IMR-90 (cell line): ENCODE data around the gene KDM2A. TPM values are rescaled to one million over a fixed set of nuclear protein-coding genes. Genes with fewer than 3 reads are reported as not detected.

ENCODE experiments used
- ATAC-seq: fragments of 200-7000 bp; cut with Tn5 transposase; 2 replicates; pipeline ENCODE4 v1.9.1; 2020; ENCODE audit warnings: low read depth, mild to moderate bottlenecking, moderate library complexity
- BruUV-seq: library from RNA; stranded (reverse); fragments of 400-500 nt; replicated peaks from 2 replicates; lab custom pipeline; 2021; lab: Mats Ljungman, UMichigan
- CTCF ChIA-PET: fragments of 300-600 bp; formaldehyde crosslinking; extraction: SDS; loops from one replicate; lab custom pipeline; 2021; ENCODE audit warnings: antibody characterized with exemption; lab: Yijun Ruan, JAX
- POLR2A ChIA-PET: fragments of 300-600 bp; sonication (Branson Sonifier 250); formaldehyde crosslinking; loops from one replicate; lab custom pipeline; 2022; ENCODE audit warnings: antibody characterized with exemption; ENCODE audit not compliant: unreplicated experiment; lab: Charles Lee
- DNase-seq: peaks from one replicate; pipeline ENCODE4 v3.0.0; 2013
- H2AFZ ChIP-seq: replicated peaks from 2 replicates; pipeline ENCODE3; 2013; ENCODE audit warnings: low read length, mild to moderate bottlenecking; ENCODE audit not compliant: poor library complexity
- H2AK5ac ChIP-seq: 2 replicates; pipeline ENCODE4 v1.6.1; 2013; ENCODE audit warnings: low read depth, low read length, inconsistent platforms
- H2AK9ac ChIP-seq: replicated peaks from 2 replicates; pipeline ENCODE3; 2013; ENCODE audit warnings: mild to moderate bottlenecking, low read depth, low read length, moderate library complexity; ENCODE audit not compliant: poor library complexity
- H2BK120ac ChIP-seq: 2 replicates; pipeline ENCODE4 v1.6.1; 2013; ENCODE audit warnings: low read depth, low read length, inconsistent platforms
- H2BK15ac ChIP-seq: 3 replicates; pipeline ENCODE4 v1.6.1; 2013; ENCODE audit warnings: low read depth, low read length, inconsistent platforms
- H2BK20ac ChIP-seq: 2 replicates; pipeline ENCODE4 v1.6.1; 2013; ENCODE audit warnings: low read depth, mild to moderate bottlenecking, inconsistent platforms, low read length, moderate library complexity
- H2BK5ac ChIP-seq: 2 replicates; pipeline ENCODE4 v1.6.1; 2013; ENCODE audit warnings: mild to moderate bottlenecking, low read depth, low read length, inconsistent platforms; ENCODE audit not compliant: poor library complexity, severe bottlenecking
- H3K14ac ChIP-seq: replicated peaks from 2 replicates; pipeline ENCODE4 v1.6.1; 2013; ENCODE audit warnings: low read depth, low read length, inconsistent platforms
- H3K18ac ChIP-seq: 2 replicates; pipeline ENCODE4 v1.6.1; 2013; ENCODE audit warnings: low read depth, low read length, control low read depth
- H3K23ac ChIP-seq: 2 replicates; pipeline ENCODE4 v1.6.1; 2013; ENCODE audit warnings: low read depth, low read length, inconsistent platforms
- H3K27ac ChIP-seq: 2 replicates; pipeline ENCODE4 v1.5.1; 2013; ENCODE audit warnings: mild to moderate bottlenecking, control low read depth, low read length; ENCODE audit not compliant: insufficient read depth
- H3K27me3 ChIP-seq: 2 replicates; pipeline ENCODE4 v1.6.1; 2013; ENCODE audit warnings: low read length; ENCODE audit not compliant: control insufficient read depth, insufficient read depth
- H3K36me3 ChIP-seq: 2 replicates; pipeline ENCODE4 v1.6.1; 2013; ENCODE audit warnings: low read length, mixed read lengths; ENCODE audit not compliant: control insufficient read depth, insufficient read depth
- H3K4ac ChIP-seq: 2 replicates; pipeline ENCODE4 v1.6.1; 2013; ENCODE audit warnings: low read depth, low read length, inconsistent platforms
- H3K4me1 ChIP-seq: 2 replicates; pipeline ENCODE4 v1.6.1; 2013; ENCODE audit warnings: low read length, mixed read lengths; ENCODE audit not compliant: control insufficient read depth, insufficient read depth
- H3K4me2 ChIP-seq: 2 replicates; pipeline ENCODE4 v1.6.1; 2013; ENCODE audit warnings: low read depth, mild to moderate bottlenecking, control low read depth, low read length, moderate library complexity
- H3K4me3 ChIP-seq: 2 replicates; pipeline ENCODE4 v1.5.1; 2013; ENCODE audit warnings: low read depth, mild to moderate bottlenecking, control low read depth, low read length, moderate library complexity; ENCODE audit not compliant: insufficient read depth
- H3K56ac ChIP-seq: 2 replicates; pipeline ENCODE4 v1.6.1; 2013; ENCODE audit warnings: low read length, inconsistent platforms; ENCODE audit not compliant: insufficient read depth; ENCODE audit errors: extremely low read depth
- H3K79me1 ChIP-seq, 2 experiments: 2 replicates each; pipeline ENCODE4 v1.6.1; 2013; ENCODE audit warnings: low read length in 2 of 2, inconsistent platforms in 1 of 2, low read depth in 1 of 2
- H3K9ac ChIP-seq: 2 replicates; pipeline ENCODE4 v1.6.1; 2013; ENCODE audit warnings: low read depth, low read length, control low read depth
- H3K9me1 ChIP-seq: 2 replicates; pipeline ENCODE4 v1.6.1; 2013; ENCODE audit warnings: low read length, inconsistent platforms; ENCODE audit not compliant: insufficient read depth
- H3K9me3 ChIP-seq: 2 replicates; pipeline ENCODE4 v1.6.1; 2013; ENCODE audit warnings: low read length; ENCODE audit not compliant: control insufficient read depth, insufficient read depth
- H4K20me1 ChIP-seq: 2 replicates; pipeline ENCODE4 v1.6.1; 2013; ENCODE audit warnings: low read length, inconsistent platforms; ENCODE audit not compliant: insufficient read depth
- H4K5ac ChIP-seq: 2 replicates; pipeline ENCODE4 v1.6.1; 2013; ENCODE audit warnings: mild to moderate bottlenecking, low read depth, low read length, control low read depth
- H4K8ac ChIP-seq, 2 experiments: 2 replicates each; pipeline ENCODE4 v1.6.1; 2013; ENCODE audit warnings: low read depth in 2 of 2, low read length in 2 of 2, control low read depth in 1 of 2, inconsistent platforms in 1 of 2
- H4K91ac ChIP-seq: 2 replicates; pipeline ENCODE4 v1.6.1; 2013; ENCODE audit warnings: low read depth, low read length, inconsistent platforms; ENCODE audit not compliant: insufficient read depth
- CEBPB ChIP-seq: IDR thresholded peaks from 2 replicates; pipeline ENCODE4 v1.6.1; 2012; ENCODE audit warnings: low read depth, low read length, improper control_type of control experiment
- CHD1 ChIP-seq: IDR thresholded peaks from 2 replicates; pipeline ENCODE4 v1.6.1; 2012; ENCODE audit warnings: low read depth, low read length, improper control_type of control experiment
- MAFK ChIP-seq: IDR thresholded peaks from 2 replicates; pipeline ENCODE4 v1.6.1; 2012; ENCODE audit warnings: low read depth, low read length, improper control_type of control experiment
- MXI1 ChIP-seq: IDR thresholded peaks from 2 replicates; pipeline ENCODE4 v1.6.1; 2012; ENCODE audit warnings: low read depth, mild to moderate bottlenecking, low read length, moderate library complexity, borderline replicate concordance
- NFE2L2 ChIP-seq: fragments of 150-350 bp; IDR thresholded peaks from 2 replicates; pipeline ENCODE4 v1.6.1; 2016; ENCODE audit warnings: low read depth, mild to moderate bottlenecking, low read length
- RAD21 ChIP-seq: IDR thresholded peaks from 2 replicates; pipeline ENCODE4 v1.6.1; 2012; ENCODE audit warnings: low read length, improper control_type of control experiment
- RCOR1 ChIP-seq: IDR thresholded peaks from 2 replicates; pipeline ENCODE4 v1.6.1; 2012; ENCODE audit warnings: mild to moderate bottlenecking, low read length, improper control_type of control experiment; ENCODE audit not compliant: insufficient replicate concordance
- RFX5 ChIP-seq: IDR thresholded peaks from 2 replicates; pipeline ENCODE4 v1.8.0; 2012; ENCODE audit warnings: low read depth, mild to moderate bottlenecking, low read length, moderate library complexity
- WGBS, 2 experiments: methylation state at CpG; one replicate each; pipeline versions ENCODE4 v1.1.5 to v1.1.7; 2013; ENCODE audit warnings: missing lambda C conversion rate in 2 of 2; ENCODE audit not compliant: insufficient read length in 1 of 2; ENCODE audit errors: extremely low coverage in 2 of 2; 5-methylcytosine and 5-hydroxymethylcytosine counted together
- dilution Hi-C: fragments of 300-500 bp; cut with HindIII; formaldehyde crosslinking; loops from one replicate; pipeline ENCODE4 v1.14.3; 2018; ENCODE audit warnings: low sequenced_read_pairs; ENCODE audit not compliant: unreplicated experiment
- in situ Hi-C: fragments of 300-500 bp; cut with MboI; formaldehyde crosslinking; loops from 3 replicates; pipeline ENCODE4 v1.14.3; 2019; ENCODE audit warnings: low sequenced_read_pairs, inconsistent platforms, mixed read lengths
- intact Hi-C: fragments of 100-400 bp; cut with micrococcal nuclease; formaldehyde crosslinking; loops from 2 replicates; pipeline ENCODE4 v1.10.0; 2022
- polyA plus RNA-seq, 3 experiments: library from polyadenylated mRNA; depleted of rRNA; stranded (reverse); fragments of >200 nt; gene quantifications; 2 replicates each; pipeline ENCODE4 v1.2.3, GENCODE V29; 2012; ENCODE audit warnings: low replicate concordance in 1 of 3
- total RNA-seq: library from RNA; depleted of rRNA; stranded (reverse); fragments of >200 nt; gene quantifications from 2 replicates; pipeline ENCODE4 v1.2.3, GENCODE V29; 2012

KDM2A gene
- total and polyA plus RNA-seq, 2 of the 4 experiments (the other 2 are of a cell fraction), result 26.7 to 42.6 TPM

- TF ChIP-seq NFE2L2, result no peak
Observed at GRCh38 chr11:67304511-67305113, 185.5 kb downstream of the KDM2A start (continued).

DNA sequence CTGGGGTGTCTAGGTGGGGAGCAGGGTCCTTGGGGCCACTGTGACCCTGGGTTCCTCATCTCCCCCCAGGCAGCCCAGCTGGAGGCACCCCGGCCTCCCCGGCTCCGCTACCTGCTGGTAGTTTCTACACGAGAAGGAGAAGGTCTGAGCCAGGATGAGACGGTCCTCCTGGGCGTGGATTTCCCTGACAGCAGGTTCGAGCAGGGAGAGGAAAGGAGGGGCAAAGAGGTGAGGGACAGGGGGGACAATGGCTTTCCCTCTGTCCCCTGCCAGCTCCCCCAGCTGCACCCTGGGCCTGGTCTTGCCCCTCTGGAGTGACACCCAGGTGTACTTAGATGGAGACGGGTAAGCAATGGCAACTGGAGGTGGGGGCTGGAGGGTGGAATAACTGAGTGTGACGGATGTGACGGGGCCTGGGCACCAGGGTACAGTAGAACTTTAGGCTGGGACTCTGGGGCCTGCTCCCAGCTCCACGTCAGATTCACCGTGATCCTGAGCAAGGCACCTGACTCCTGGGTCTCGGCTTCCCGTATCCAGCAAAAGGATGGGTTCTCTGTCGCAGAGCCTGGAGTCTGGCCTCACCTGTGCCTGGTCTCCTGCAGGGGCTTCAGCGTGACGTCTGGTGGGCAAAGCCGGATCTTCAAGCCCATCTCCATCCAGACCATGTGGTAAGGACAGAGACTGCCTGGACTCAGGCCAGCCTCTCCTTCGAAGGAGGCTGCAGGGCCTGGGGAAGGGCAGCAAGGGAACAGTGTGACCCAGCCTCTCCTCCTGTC is 187.9 kb downstream of the KDM2A start:
- Histone ChIP-seq H3K4me1 (peaks cover 17% of the 10 kb centered on the region), H3K4ac (no peak overlapping the region), H3K23ac (no peak overlapping the region), H2BK20ac (no peak overlapping the region), H2BK5ac (no peak overlapping the region), H3K9me3 (no peaks in the 10 kb centered on the region), H3K27me3 (no peaks in the 10 kb centered on the region), H3K36me3 (peaks cover 34% of the 10 kb centered on the region), H4K91ac (no peak overlapping the region), H4K8ac (no peak overlapping the region), H2AK9ac (no peak overlapping the region), H3K14ac (no peak overlapping the region), H3K4me2 (no peak overlapping the region), H3K9ac (no peak overlapping the region), H3K56ac (no peak overlapping the region), H4K20me1 (0 out of 2 replicates have a peak, but pooled peaks cover 4% of the 10 kb centered on the region), H2BK120ac (no peak overlapping the region), H3K27ac (no peak overlapping the region), H2AFZ (no peak overlapping the region), H3K79me1 (peaks cover 2 to 18% of the 10 kb centered on the region in 2 experiments; a peak in 2 of 4 replicates), H3K4me3 (no peak overlapping the region), H4K5ac (no peak overlapping the region), H3K9me1 (no peaks in the 10 kb centered on the region), H3K18ac (no peak overlapping the region), H2BK15ac (no peak overlapping the region), H2AK5ac (no peak overlapping the region)
- no TSS peak for BruUV-seq
- intact Hi-C loops (no loop called here), in situ Hi-C loops (no loop called here), dilution Hi-C loops (no loop called here)
- TF ChIP-seq RCOR1, result no peak
- no peak for TF ChIP-seq MXI1
- no peak for TF ChIP-seq RAD21
- no peak for TF ChIP-seq CHD1
- TF ChIP-seq MAFK, result no peak
- no peak for TF ChIP-seq RFX5
- TF ChIP-seq CEBPB, result no peak
- ChIA-PET CTCF (no interaction called here), POLR2A (no interaction called here)
- ATAC-seq, result no peak
- 100% methylated on average over 4 of the region's 19 CpGs; no CpG with 5 or more reads in 1 of the 2 experiments for WGBS, 2 experiments
- no peak for DNase-seq
